Measurements from ENCODE around the gene PRKG1.

Gene PRKG1

GRCh38 chr10:51074238-51075028 lies at the start of gene PRKG1:
PRKG1 (plus strand) TSS chr10:51074487.
- no peak for FAIRE-seq

- FAIRE-seq = peak; percentile 79
Measured at GRCh38 chr10:51028420-51028819, 45.9 kb upstream of the PRKG1 start.

- no peak for FAIRE-seq
Measured at GRCh38 chr10:51029172-51029641, 45.1 kb upstream of the PRKG1 start.

GRCh38 chr10:51030480-51030879 lies 43.8 kb upstream of the PRKG1 start:
- FAIRE-seq = no peak

- FAIRE-seq = no peak
Measured at GRCh38 chr10:51031950-51032349, 42.3 kb upstream of the PRKG1 start.

- FAIRE-seq = no peak
Measured at GRCh38 chr10:51034769-51035168, 39.5 kb upstream of the PRKG1 start.

- no peak for FAIRE-seq
Measured at GRCh38 chr10:51035344-51035743, 38.9 kb upstream of the PRKG1 start.

GRCh38 chr10:51045871-51046270 lies 28.4 kb upstream of the PRKG1 start:
- FAIRE-seq = peak; percentile 86

GRCh38 chr10:51046654-51047053 lies 27.6 kb upstream of the PRKG1 start:
- no peak for FAIRE-seq

- FAIRE-seq = peak; percentile 47
Measured at GRCh38 chr10:51047857-51048256, 26.4 kb upstream of the PRKG1 start.

- FAIRE-seq = no peak
Measured at GRCh38 chr10:51048792-51049191, 25.5 kb upstream of the PRKG1 start.

- no peak for FAIRE-seq
Measured at GRCh38 chr10:51052163-51052562, 22.1 kb upstream of the PRKG1 start.

GRCh38 chr10:51057925-51058324 lies 16.4 kb upstream of the PRKG1 start:
- FAIRE-seq = peak; percentile 55

- no peak for FAIRE-seq
Measured at GRCh38 chr10:51063166-51063565, 11.1 kb upstream of the PRKG1 start.

- peak; percentile 95 for FAIRE-seq
Measured at GRCh38 chr10:51063659-51064535, 10.4 kb upstream of the PRKG1 start.

- FAIRE-seq = no peak
Measured at GRCh38 chr10:51066231-51066630, 8.1 kb upstream of the PRKG1 start.

GRCh38 chr10:51072210-51072609 lies 2.1 kb upstream of the PRKG1 start:
- no peak for FAIRE-seq

- no peak for FAIRE-seq
Measured at GRCh38 chr10:51072921-51073434, 1.3 kb upstream of the PRKG1 start.

GRCh38 chr10:51073453-51074237 lies 642 bp upstream of the PRKG1 start:
- no peak for FAIRE-seq

- no peak for FAIRE-seq
Measured at GRCh38 chr10:51075043-51075872, 971 bp downstream of the PRKG1 start.

GRCh38 chr10:51075873-51076229 lies 1.6 kb downstream of the PRKG1 start:
- FAIRE-seq = no peak

- no peak for FAIRE-seq
Measured at GRCh38 chr10:51076299-51076841, 2.1 kb downstream of the PRKG1 start.
